HT-29 (cell line): ENCODE data around the gene NKAIN2. TPM values are rescaled to one million over a fixed set of nuclear protein-coding genes. Genes with fewer than 3 reads are reported as not detected.

Experiments used
- total RNA-seq: library from RNA; depleted of rRNA; stranded (reverse); fragments of >200 nt; shearing (Covaris generic); gene quantifications from 2 replicates; pipeline ENCODE4 v1.2.3, GENCODE V29; 2014; rRNA removed

The NKAIN2 gene
- total RNA-seq, 1 experiment from 2014 or later = 0.13 TPM

Other genes with a start within 250 kb of the NKAIN2 start
- not detected in 2 replicates for gene TRDN, start 166.9 kb upstream of the NKAIN2 start, total RNA-seq